Upper lobe of left lung (tissue), 6 donors: ENCODE data around the gene SERGEF. TPM values are rescaled to one million over a fixed set of nuclear protein-coding genes. Genes with fewer than 3 reads are reported as not detected.
A peak's percentile ranks its signal among the peaks of the same experiment; 100 is the strongest.

Source experiments
- ATAC-seq, 2 donors: fragments of 200-7000 bp; cut with Tn5 transposase; one replicate each; pipeline ENCODE4 v1.9.1; 2022; ENCODE audit warnings: mild to moderate bottlenecking in 2 of 2, moderate library complexity in 2 of 2; ENCODE audit not compliant: low FRiP score in 2 of 2
- DNase-seq, 2 donors: peaks; one replicate each; pipeline ENCODE4 v3.0.0-alpha.2; 2019 to 2020
- H3K27ac ChIP-seq, 4 donors: fragments of 200-600 bp; sonication (generic); one replicate each; pipeline ENCODE4 v1.5.1; 2016 to 2019
- H3K27me3 ChIP-seq, 4 donors: fragments of 200-600 bp; sonication (generic); one replicate each; pipeline ENCODE4 v1.5.1; 2017 to 2019
- H3K36me3 ChIP-seq, 4 donors: fragments of 200-600 bp; sonication (generic); one replicate each; pipeline ENCODE4 v1.5.1; 2016 to 2019
- H3K4me1 ChIP-seq, 4 donors: fragments of 200-600 bp; sonication (generic); one replicate each; pipeline ENCODE4 v1.5.1; 2018 to 2019
- H3K4me3 ChIP-seq, 4 donors: fragments of 200-600 bp; sonication (generic); one replicate each; pipeline ENCODE4 v1.5.1; 2017 to 2019; ENCODE audit warnings: mild to moderate bottlenecking in 2 of 4, moderate library complexity in 1 of 4
- H3K9me3 ChIP-seq, 4 donors: fragments of 200-600 bp; sonication (generic); one replicate each; pipeline ENCODE4 v1.5.1; 2018 to 2019
- EP300 ChIP-seq, 4 donors: sonication (generic); formaldehyde crosslinking; IDR thresholded peaks; one replicate each; pipeline ENCODE4 v1.5.1; 2017; ENCODE audit warnings: antibody characterized with exemption in 4 of 4, control low read depth in 2 of 4
- POLR2A ChIP-seq, 4 donors: fragments of 450-650 bp; IDR thresholded peaks; one replicate each; pipeline ENCODE4 v1.5.1; 2016 to 2017; ENCODE audit warnings: antibody characterized with exemption in 4 of 4, mild to moderate bottlenecking in 2 of 4
- POLR2AphosphoS5 ChIP-seq, 2 donors: sonication (generic); formaldehyde crosslinking; IDR thresholded peaks; one replicate each; pipeline ENCODE4 v1.5.1; 2017; ENCODE audit warnings: antibody characterized with exemption in 2 of 2
- WGBS, 2 donors: methylation state at CpG; one replicate each; pipeline ENCODE4 v1.1.5; 2017 to 2018; 5-methylcytosine and 5-hydroxymethylcytosine counted together
- total RNA-seq, 6 donors: library from RNA; depleted of rRNA in 4 of 6; stranded (reverse); fragments of >200 nt in 4 of 6; gene quantifications; one replicate each; pipeline versions ENCODE4 v1.1.0 to v1.2.1, GENCODE V29; 2016 to 2021
- TF ChIP-seq, protein P1 (sequence below), 6 experiments: fragments of 450-650 bp in 4 of 6; fragments of 200-600 bp in 2 of 6; sonication (generic) in 2 of 6; IDR thresholded peaks; one replicate each; pipeline ENCODE4 v1.5.1; 2016 to 2019; ENCODE audit warnings: antibody characterized with exemption in 6 of 6
- donor health status: DM: no; HTN: no; CAD: no; lungs with moderate emphysema.
- donor health status: DM: no; HTN: yes; CAD: no; lungs with severe emphysema.

Gene SERGEF
- total RNA-seq, 6 donors from 2014 or later, result 21.7 to 40.5 (median 34.8) TPM

DNA sequence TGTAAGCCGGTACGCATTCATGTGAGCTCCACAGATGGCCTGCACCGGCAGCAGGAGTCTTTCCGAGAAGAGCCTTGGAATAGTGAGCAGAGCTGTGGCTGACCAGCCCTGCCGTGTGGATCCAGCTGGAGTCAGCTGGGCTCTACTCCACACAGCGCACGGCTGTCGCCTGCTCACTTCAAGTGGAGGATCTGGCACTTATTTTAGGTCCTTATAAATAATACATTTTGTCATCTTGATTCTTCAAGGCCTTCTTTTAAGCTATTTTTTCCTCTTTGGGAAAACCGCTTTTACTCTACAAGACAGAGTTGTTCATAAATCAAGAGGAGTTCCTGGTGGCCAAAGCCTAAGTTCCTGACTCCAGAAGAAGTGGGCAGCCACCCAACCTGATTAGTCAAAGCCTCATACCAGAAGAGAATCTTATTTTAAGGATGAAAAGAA, 184.5 kb downstream of the SERGEF start:
- ATAC-seq (peak; percentile 70 to 79), DNase-seq (peak; percentile 15 to 30)
- H3K36me3 ChIP-seq, result no peaks in the 10 kb centered on the region
- H3K9me3 ChIP-seq, result no peaks in the 10 kb centered on the region
- TF ChIP-seq, protein P1, sequence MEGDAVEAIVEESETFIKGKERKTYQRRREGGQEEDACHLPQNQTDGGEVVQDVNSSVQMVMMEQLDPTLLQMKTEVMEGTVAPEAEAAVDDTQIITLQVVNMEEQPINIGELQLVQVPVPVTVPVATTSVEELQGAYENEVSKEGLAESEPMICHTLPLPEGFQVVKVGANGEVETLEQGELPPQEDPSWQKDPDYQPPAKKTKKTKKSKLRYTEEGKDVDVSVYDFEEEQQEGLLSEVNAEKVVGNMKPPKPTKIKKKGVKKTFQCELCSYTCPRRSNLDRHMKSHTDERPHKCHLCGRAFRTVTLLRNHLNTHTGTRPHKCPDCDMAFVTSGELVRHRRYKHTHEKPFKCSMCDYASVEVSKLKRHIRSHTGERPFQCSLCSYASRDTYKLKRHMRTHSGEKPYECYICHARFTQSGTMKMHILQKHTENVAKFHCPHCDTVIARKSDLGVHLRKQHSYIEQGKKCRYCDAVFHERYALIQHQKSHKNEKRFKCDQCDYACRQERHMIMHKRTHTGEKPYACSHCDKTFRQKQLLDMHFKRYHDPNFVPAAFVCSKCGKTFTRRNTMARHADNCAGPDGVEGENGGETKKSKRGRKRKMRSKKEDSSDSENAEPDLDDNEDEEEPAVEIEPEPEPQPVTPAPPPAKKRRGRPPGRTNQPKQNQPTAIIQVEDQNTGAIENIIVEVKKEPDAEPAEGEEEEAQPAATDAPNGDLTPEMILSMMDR (IDR thresholded peaks at IDR 0.05), result no peak
- TF ChIP-seq POLR2AphosphoS5 (IDR thresholded peaks at IDR 0.05), result peak in 1 of 2 donors; percentile 48
- no peaks in the 10 kb centered on the region for H3K27me3 ChIP-seq
- H3K27ac ChIP-seq, result no peak overlapping the region
- peaks cover 0 to 3% (median 0%) of the 10 kb centered on the region in 4 donors for H3K4me1 ChIP-seq
- 75 to 83% methylated on average over 9 of the region's 9 CpGs for WGBS, 2 donors
- H3K4me3 ChIP-seq, result no peak overlapping the region

DNA sequence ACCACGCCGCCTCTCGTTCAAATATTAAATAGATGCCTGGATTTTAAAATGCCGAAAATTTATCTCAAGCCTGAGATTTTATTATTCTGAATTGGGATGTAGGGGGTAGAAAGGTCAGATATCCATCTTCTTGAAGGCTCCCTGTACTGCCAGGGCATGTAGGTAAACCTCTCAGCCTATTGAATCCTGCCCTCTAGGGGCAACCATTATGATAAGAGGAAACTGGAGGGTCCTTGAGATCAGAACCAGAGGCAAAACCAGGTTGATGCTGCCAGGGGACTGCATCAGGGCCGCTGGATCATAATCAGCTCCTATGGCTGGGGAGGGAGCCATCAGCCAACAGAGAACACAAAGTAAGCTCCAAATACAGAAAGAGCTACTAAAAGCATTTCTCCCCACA, 185.8 kb downstream of the SERGEF start:
- no peak overlapping the region for H3K27ac ChIP-seq
- WGBS, 2 donors, result 80 to 81% methylated on average over 5 of the region's 5 CpGs
- no peak for TF ChIP-seq EP300 (IDR thresholded peaks at IDR 0.05)

DNA sequence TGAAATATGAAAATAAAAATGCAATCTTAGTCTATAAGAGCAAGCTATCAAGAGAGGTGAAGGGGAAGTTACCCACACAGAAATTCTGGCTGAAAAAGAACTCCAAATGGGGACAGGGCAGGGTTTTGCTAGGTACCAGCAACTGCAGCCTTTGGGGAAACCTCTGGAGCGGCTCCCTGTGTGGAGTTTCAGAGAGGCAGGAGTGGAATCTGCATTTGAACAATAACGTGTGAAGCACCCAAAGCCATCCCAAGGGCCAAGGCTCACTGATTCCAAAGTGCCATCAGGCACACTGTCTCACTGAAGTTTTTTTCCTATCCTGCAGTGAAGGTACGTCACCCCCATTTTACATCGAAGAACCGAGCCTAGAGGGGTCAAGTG, 190.5 kb downstream of the SERGEF start:
- Histone ChIP-seq H3K27me3 (no peaks in the 10 kb centered on the region), H3K9me3 (no peaks in the 10 kb centered on the region), H3K4me1 (peaks cover 0 to 12% (median 5%) of the 10 kb centered on the region in 4 donors), H3K4me3 (no peak overlapping the region), H3K36me3 (no peaks in the 10 kb centered on the region), H3K27ac (peak overlapping the region in 1 of 4 donors; percentile 12)
- DNase-seq (no peak), ATAC-seq (no peak)
- TF ChIP-seq, protein P1 (IDR thresholded peaks at IDR 0.05), result no peak
- TF ChIP-seq POLR2AphosphoS5 (IDR thresholded peaks at IDR 0.05) (no peak), POLR2A (IDR thresholded peaks at IDR 0.05) (no peak), EP300 (IDR thresholded peaks at IDR 0.05) (no peak)
- WGBS, 2 donors, result 79 to 80% methylated on average over 5 of the region's 5 CpGs

More for the DNA sequence above, 185.8 kb downstream of the SERGEF start:
- H3K4me3 ChIP-seq, result no peak overlapping the region
- DNase-seq (no peak), ATAC-seq (no peak)
- H3K4me1 ChIP-seq, result peaks cover 0 to 11% (median 3%) of the 10 kb centered on the region in 4 donors
- no peaks in the 10 kb centered on the region for H3K9me3 ChIP-seq
- no peaks in the 10 kb centered on the region for H3K36me3 ChIP-seq
- no peaks in the 10 kb centered on the region for H3K27me3 ChIP-seq

DNA sequence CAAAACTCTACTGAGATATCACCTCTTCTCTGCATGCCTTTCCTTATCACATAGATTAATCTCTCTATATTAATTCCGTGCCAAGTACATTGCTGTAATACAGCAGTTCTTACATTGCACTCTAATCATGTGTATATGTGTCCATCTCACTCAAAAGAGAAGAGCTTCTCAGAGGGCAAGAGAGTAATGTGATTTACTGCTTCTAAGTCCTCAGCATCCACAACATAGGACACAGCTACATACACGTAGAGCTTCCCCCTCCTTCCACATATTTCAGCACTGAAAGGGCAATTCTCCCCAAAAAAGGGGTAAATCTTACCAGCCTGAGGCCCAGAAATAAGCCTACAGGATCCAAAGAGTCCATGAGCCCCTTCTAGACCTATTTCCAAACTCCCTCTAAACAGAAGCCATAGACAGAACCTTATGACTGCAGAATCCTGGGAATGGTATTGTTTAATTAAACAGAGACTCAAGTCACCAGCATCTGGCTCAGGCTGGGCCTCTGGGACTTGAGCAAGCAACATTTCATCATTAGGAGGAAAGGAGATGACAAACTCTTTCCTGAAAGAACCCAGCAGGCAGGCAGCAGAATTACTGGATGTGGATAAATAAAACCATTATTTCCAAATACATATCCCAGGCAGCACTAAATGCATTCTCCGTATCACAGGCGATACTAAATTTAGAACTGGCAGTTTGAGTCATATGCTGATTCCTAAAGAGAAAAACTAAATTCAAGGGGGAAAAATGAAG, 191.0 kb downstream of the SERGEF start:
- DNase-seq, result no peak
- no peaks in the 10 kb centered on the region for H3K9me3 ChIP-seq
- H3K4me1 ChIP-seq, result peaks cover 0 to 12% (median 5%) of the 10 kb centered on the region in 4 donors
- no peak for ATAC-seq
- TF ChIP-seq, protein P1 (IDR thresholded peaks at IDR 0.05), result no peak
- TF ChIP-seq EP300 (IDR thresholded peaks at IDR 0.05), result peak in 1 of 4 donors; percentile 25
- peak in 1 of 2 donors; percentile 46 for TF ChIP-seq POLR2AphosphoS5 (IDR thresholded peaks at IDR 0.05)
- peak overlapping the region in 1 of 4 donors; percentile 12 for H3K27ac ChIP-seq
- H3K4me3 ChIP-seq, result no peak overlapping the region
- WGBS, 2 donors, result 48 to 56% methylated on average over 4 of the region's 4 CpGs
- H3K36me3 ChIP-seq, result no peaks in the 10 kb centered on the region
- H3K27me3 ChIP-seq, result no peaks in the 10 kb centered on the region

DNA sequence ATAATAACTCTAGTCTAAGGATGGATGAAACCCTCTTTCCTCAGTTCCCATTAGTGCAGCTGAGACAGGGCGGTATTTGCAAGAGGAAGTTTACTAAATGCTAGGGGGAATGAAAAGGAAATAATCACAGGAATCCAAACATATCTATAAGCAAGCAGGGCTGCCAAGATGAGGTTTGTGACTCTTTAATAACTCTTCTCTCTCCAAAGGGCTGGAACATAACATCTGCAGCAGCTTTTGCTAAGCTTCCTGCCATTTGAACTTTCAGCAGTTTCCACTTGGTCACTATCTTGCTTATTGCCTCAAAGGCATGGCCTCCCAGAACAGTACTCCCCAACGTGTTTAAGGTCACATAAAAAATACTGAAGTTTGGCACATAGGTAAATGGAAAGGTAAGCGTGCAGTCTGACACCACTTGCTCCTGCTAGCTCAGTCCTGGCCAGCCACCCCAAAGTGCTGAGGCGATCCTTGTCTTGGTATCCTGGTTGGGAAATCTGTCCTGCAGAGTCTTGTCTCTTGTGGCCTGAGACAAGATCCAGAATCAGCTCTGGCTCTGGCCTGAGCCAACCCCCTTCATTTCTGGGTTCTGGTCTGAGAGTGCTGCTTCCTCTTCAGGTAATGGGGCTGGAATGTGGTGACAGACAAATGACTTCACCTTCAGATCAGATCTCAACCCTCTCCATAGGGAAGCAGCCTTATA, 196.5 kb downstream of the SERGEF start:
- WGBS, 2 donors, result 64 to 81% methylated on average over 4 of the region's 4 CpGs

More for the DNA sequence above, 196.5 kb downstream of the SERGEF start:
- Histone ChIP-seq H3K9me3 (no peaks in the 10 kb centered on the region), H3K36me3 (no peaks in the 10 kb centered on the region), H3K27ac (no peak overlapping the region), H3K27me3 (no peaks in the 10 kb centered on the region), H3K4me3 (no peak overlapping the region), H3K4me1 (peaks cover 0 to 5% (median 0%) of the 10 kb centered on the region in 4 donors)
- ATAC-seq, result no peak
- no peak for TF ChIP-seq EP300 (IDR thresholded peaks at IDR 0.05)
- TF ChIP-seq POLR2A (IDR thresholded peaks at IDR 0.05), result no peak
- TF ChIP-seq, protein P1 (IDR thresholded peaks at IDR 0.05), result no peak
- TF ChIP-seq POLR2AphosphoS5 (IDR thresholded peaks at IDR 0.05), result no peak
- no peak for DNase-seq
